Activated CD4-positive, alpha-beta T cell treated with anti-CD3 and anti-CD28 coated beads for 36 hours (primary cell): ENCODE data around the gene PNPT1. TPM values are rescaled to one million over a fixed set of nuclear protein-coding genes. Genes with fewer than 3 reads are reported as not detected.

Experiments
- ATAC-seq: fragments of 200-7000 bp; cut with Tn5 transposase; one replicate; pipeline ENCODE4 v1.10.0; 2021; ENCODE audit warnings: mild to moderate bottlenecking, moderate library complexity
- CTCF ChIA-PET: fragments of 350-600 bp; sonication (Branson Sonifier 250); formaldehyde crosslinking; loops from one replicate; lab custom pipeline; 2021; ENCODE audit warnings: antibody characterized with exemption; lab: Charles Lee
- POLR2A ChIA-PET: fragments of 350-600 bp; sonication (Branson Sonifier 250); formaldehyde crosslinking; loops from one replicate; lab custom pipeline; 2021; ENCODE audit warnings: antibody characterized with exemption, inconsistent platforms; lab: Charles Lee
- DNase-seq: peaks from one replicate; pipeline ENCODE4 v3.0.0-alpha.2; 2020
- H3K27ac Mint-ChIP-seq: one replicate; pipeline ENCODE4 v1.8.0; 2021; ENCODE audit warnings: mixed read lengths
- H3K27me3 Mint-ChIP-seq: one replicate; pipeline ENCODE4 v1.8.0; 2021; ENCODE audit warnings: mixed read lengths
- H3K36me3 Mint-ChIP-seq: one replicate; pipeline ENCODE4 v1.8.0; 2021; ENCODE audit warnings: low read depth, mixed read lengths
- H3K4me1 Mint-ChIP-seq: one replicate; pipeline ENCODE4 v1.8.0; 2021; ENCODE audit warnings: mixed read lengths
- H3K4me3 Mint-ChIP-seq: one replicate; pipeline ENCODE4 v1.8.0; 2021; ENCODE audit warnings: mild to moderate bottlenecking, moderate library complexity, mixed read lengths
- H3K9me3 Mint-ChIP-seq: one replicate; pipeline ENCODE4 v1.8.0; 2021; ENCODE audit warnings: low read depth, mixed read lengths
- intact Hi-C, 2 experiments: fragments of 100-400 bp; cut with DNase I in 1 of 2; cut with micrococcal nuclease in 1 of 2; formaldehyde crosslinking; loops; one replicate each; pipeline versions ENCODE4 v1.14.2 to v1.15.1; 2022 to 2024; cut with DNase I, micrococcal nuclease
- total RNA-seq, 2 experiments: library from RNA; stranded (reverse); gene quantifications; one replicate each; pipeline ENCODE4 v1.2.3, GENCODE V29; 2021

PNPT1 gene
- total RNA-seq, 2 experiments from 2014 or later = 41.1 to 54.0 TPM

GRCh38 chr2:55617175-55618024 lies 76.2 kb downstream of the PNPT1 start, which contains the start of gene PPP4R3B:
PPP4R3B (minus strand) TSS chr2:55617622; CDS start chr2:55617285, 337 bp downstream.
- H3K27ac Mint-ChIP-seq = no peak within 1 kb of the TSS
- intact Hi-C loops = loop anchor here (1.0 to 10.0 kb wide), 19 partner anchors 27 to 1850 kb away; partner anchors contain the start of genes CFAP36 (in 2 of the 2), CLHC1 (in 2 of the 2), EML6 (in 2 of the 2) and PNPT1 (in 2 of the 2)
- ChIA-PET CTCF (interaction anchor here (0.5 to 0.7 kb wide), 3 partner anchors 93 to 952 kb away, joined by 3 read pairs; no protein-coding TSS in a partner anchor), POLR2A (interaction anchor here (0.5 to 2.6 kb wide), 4 partner anchors 17 to 393 kb away, joined by 3 to 15 read pairs (median 6); partner anchors contain the start of gene CFAP36)
- DNase-seq = peak; percentile 99
- peak; percentile 87 for ATAC-seq
- H3K9me3 Mint-ChIP-seq = no peaks in the 10 kb centered on the region
- H3K27me3 Mint-ChIP-seq = no peaks in the 10 kb centered on the region
- no peak within 1 kb of the TSS for H3K4me3 Mint-ChIP-seq
- peaks cover 27% of the 10 kb centered on the region for H3K4me1 Mint-ChIP-seq
- H3K36me3 Mint-ChIP-seq = peaks cover 33% of the 10 kb centered on the region

- DNase-seq (peak; percentile 60), ATAC-seq (peak; percentile 17)
- no peaks in the 10 kb centered on the region for H3K9me3 Mint-ChIP-seq
- POLR2A ChIA-PET = interaction anchor here (2.6 kb wide), 1 partner anchor 97 kb away, joined by 15 read pairs; the partner anchor contains the start of gene CFAP36
- H3K27ac Mint-ChIP-seq = no peak overlapping the region
- H3K36me3 Mint-ChIP-seq = peaks cover 38% of the 10 kb centered on the region
- CTCF ChIA-PET = interaction anchor here (0.7 kb wide), 1 partner anchor 952 kb away, joined by 3 read pairs; no protein-coding TSS in a partner anchor
- H3K4me1 Mint-ChIP-seq = peaks cover 25% of the 10 kb centered on the region
- intact Hi-C loops = loop anchor here (1.0 to 10.0 kb wide), 18 partner anchors 26 to 1849 kb away; partner anchors contain the start of genes CFAP36 (in 2 of the 2), CLHC1 (in 2 of the 2), EML6 (in 2 of the 2) and PNPT1 (in 2 of the 2)
- no peaks in the 10 kb centered on the region for H3K27me3 Mint-ChIP-seq
- H3K4me3 Mint-ChIP-seq = no peak overlapping the region
These were observed 77.0 kb downstream of the PNPT1 start for GRCh38 chr2:55616551-55617174.

GRCh38 chr2:55611997-55612396 lies 81.6 kb downstream of the PNPT1 start:
- ChIA-PET POLR2A (no interaction called here), CTCF (no interaction called here)
- Mint-ChIP-seq H3K4me3 (no peak overlapping the region), H3K36me3 (peaks cover 52% of the 10 kb centered on the region), H3K9me3 (no peaks in the 10 kb centered on the region), H3K27me3 (no peaks in the 10 kb centered on the region), H3K27ac (no peak overlapping the region), H3K4me1 (peaks cover 57% of the 10 kb centered on the region)
- no peak for DNase-seq
- ATAC-seq = no peak
- intact Hi-C loops = loop anchor here (1.0 to 10.0 kb wide), 3 partner anchors 21 to 1037 kb away; partner anchors contain the start of gene EML6 (in 1 of the 2)

GRCh38 chr2:55610954-55611743 lies 82.5 kb downstream of the PNPT1 start:
- H3K9me3 Mint-ChIP-seq = no peaks in the 10 kb centered on the region
- intact Hi-C loops = loop anchor here (1.0 to 10.0 kb wide), 3 partner anchors 20 to 1036 kb away; partner anchors contain the start of gene EML6 (in 1 of the 2)
- POLR2A ChIA-PET = no interaction called here
- H3K4me3 Mint-ChIP-seq = no peak overlapping the region
- H3K36me3 Mint-ChIP-seq = peaks cover 52% of the 10 kb centered on the region
- ATAC-seq (peak; percentile 63), DNase-seq (no peak)
- CTCF ChIA-PET = no interaction called here
- peak overlapping the region; percentile 77 for H3K27ac Mint-ChIP-seq
- H3K4me1 Mint-ChIP-seq = peaks cover 60% of the 10 kb centered on the region
- H3K27me3 Mint-ChIP-seq = no peaks in the 10 kb centered on the region

- Mint-ChIP-seq H3K4me3 (no peak overlapping the region), H3K36me3 (peaks cover 47% of the 10 kb centered on the region), H3K27ac (peak overlapping the region; percentile 77), H3K27me3 (no peaks in the 10 kb centered on the region), H3K9me3 (no peaks in the 10 kb centered on the region), H3K4me1 (peaks cover 59% of the 10 kb centered on the region)
- ChIA-PET CTCF (interaction anchor here (0.6 to 2.2 kb wide), 4 partner anchors 9 to 1005 kb away, joined by 3 to 7 read pairs (median 3); no protein-coding TSS in a partner anchor), POLR2A (no interaction called here)
- DNase-seq (no peak), ATAC-seq (no peak)
- intact Hi-C loops = loop anchor here (10.0 kb wide), 2 partner anchors 885 to 1035 kb away; partner anchors contain the start of gene EML6 (in 1 of the 2)
These were observed 83.6 kb downstream of the PNPT1 start for GRCh38 chr2:55609938-55610578.

GRCh38 chr2:55609193-55609794 lies 84.3 kb downstream of the PNPT1 start:
- Mint-ChIP-seq H3K4me3 (no peak overlapping the region), H3K4me1 (peaks cover 62% of the 10 kb centered on the region), H3K27ac (peak overlapping the region; percentile 55), H3K9me3 (no peaks in the 10 kb centered on the region), H3K36me3 (peaks cover 45% of the 10 kb centered on the region), H3K27me3 (no peaks in the 10 kb centered on the region)
- ATAC-seq = no peak
- DNase-seq = no peak
- CTCF ChIA-PET = interaction anchor here (0.9 to 2.2 kb wide), 4 partner anchors 8 to 1004 kb away, joined by 3 to 7 read pairs (median 3); no protein-coding TSS in a partner anchor
- POLR2A ChIA-PET = no interaction called here
- intact Hi-C loops = no loop called here

GRCh38 chr2:55607717-55608116 lies 85.9 kb downstream of the PNPT1 start:
- intact Hi-C loops = no loop called here
- no peak overlapping the region for H3K27ac Mint-ChIP-seq
- no peak overlapping the region for H3K4me3 Mint-ChIP-seq
- peaks cover 40% of the 10 kb centered on the region for H3K36me3 Mint-ChIP-seq
- POLR2A ChIA-PET = no interaction called here
- no peaks in the 10 kb centered on the region for H3K27me3 Mint-ChIP-seq
- ATAC-seq = no peak
- DNase-seq = no peak
- peaks cover 56% of the 10 kb centered on the region for H3K4me1 Mint-ChIP-seq
- H3K9me3 Mint-ChIP-seq = no peaks in the 10 kb centered on the region
- CTCF ChIA-PET = no interaction called here

- CTCF ChIA-PET = interaction anchor here (1.4 kb wide), 1 partner anchor 36 kb away, joined by 3 read pairs; no protein-coding TSS in a partner anchor
These were observed 89.5 kb downstream of the PNPT1 start for GRCh38 chr2:55604027-55604565.

GRCh38 chr2:55601849-55602248 lies 91.8 kb downstream of the PNPT1 start:
- Mint-ChIP-seq H3K9me3 (no peaks in the 10 kb centered on the region), H3K36me3 (peaks cover 42% of the 10 kb centered on the region), H3K27me3 (no peaks in the 10 kb centered on the region), H3K4me3 (no peak overlapping the region), H3K4me1 (peaks cover 41% of the 10 kb centered on the region), H3K27ac (peak overlapping the region; percentile 39)
- POLR2A ChIA-PET = no interaction called here
- intact Hi-C loops = no loop called here
- ATAC-seq = no peak
- DNase-seq = no peak
- CTCF ChIA-PET = interaction anchor here (0.9 kb wide), 1 partner anchor 8 kb away, joined by 3 read pairs; no protein-coding TSS in a partner anchor

More at GRCh38 chr2:55604027-55604565, 89.5 kb downstream of the PNPT1 start:
- Mint-ChIP-seq H3K27me3 (no peaks in the 10 kb centered on the region), H3K9me3 (no peaks in the 10 kb centered on the region), H3K27ac (peak overlapping the region; percentile 58), H3K4me1 (peaks cover 49% of the 10 kb centered on the region), H3K36me3 (peaks cover 37% of the 10 kb centered on the region), H3K4me3 (no peak overlapping the region)
- no peak for ATAC-seq
- POLR2A ChIA-PET = no interaction called here
- no peak for DNase-seq
- intact Hi-C loops = no loop called here
